A673 (cell line): ENCODE results near the gene RTP3. TPM values are rescaled to one million over a fixed set of nuclear protein-coding genes. Genes with fewer than 3 reads are reported as not detected.

Experiments used
- BruUV-seq: library from RNA; stranded (reverse); fragments of 400-500 nt; replicated peaks from 2 replicates; lab custom pipeline; 2021; lab: Mats Ljungman, UMichigan
- CTCF ChIA-PET: fragments of 300-600 bp; sonication (Branson Sonifier 250); formaldehyde crosslinking; loops from one replicate; lab custom pipeline; 2022; ENCODE audit warnings: antibody characterized with exemption; lab: Charles Lee
- POLR2A ChIA-PET: fragments of 300-600 bp; sonication (Branson Sonifier 250); formaldehyde crosslinking; loops from one replicate; lab custom pipeline; 2022; ENCODE audit warnings: antibody characterized with exemption; ENCODE audit not compliant: low non-redundant PET; lab: Charles Lee
- DNase-seq: peaks from one replicate; pipeline ENCODE4 v3.0.0-alpha.2; 2015; ENCODE audit warnings: low spot score
- H3K27ac ChIP-seq: fragments of 200-600 bp; sonication (generic); 2 replicates; pipeline ENCODE4 v1.5.1; 2016; ENCODE audit warnings: mixed run types, low read depth, mild to moderate bottlenecking, mixed read lengths, antibody characterized with exemption, low read length; ENCODE audit not compliant: poor library complexity, severe bottlenecking
- H3K27me3 ChIP-seq: fragments of 200-600 bp; sonication (generic); replicated peaks from 2 replicates; pipeline ENCODE4 v1.6.1; 2017; ENCODE audit warnings: mixed run types, low read depth, mild to moderate bottlenecking, mixed read lengths, antibody characterized with exemption, low read length; ENCODE audit not compliant: insufficient read depth, poor library complexity
- H3K36me3 ChIP-seq: fragments of 200-600 bp; sonication (generic); 2 replicates; pipeline ENCODE4 v1.6.1; 2016; ENCODE audit warnings: mixed run types, mild to moderate bottlenecking, mixed read lengths, antibody characterized with exemption, low read length; ENCODE audit not compliant: insufficient read depth, poor library complexity, severe bottlenecking
- H3K4me1 ChIP-seq: fragments of 200-600 bp; sonication (generic); 2 replicates; pipeline ENCODE4 v1.6.1; 2017; ENCODE audit warnings: mixed run types, mild to moderate bottlenecking, mixed read lengths, antibody characterized with exemption, low read length; ENCODE audit not compliant: insufficient read depth, poor library complexity, severe bottlenecking
- H3K4me3 ChIP-seq: fragments of 200-600 bp; sonication (generic); 2 replicates; pipeline ENCODE4 v1.5.1; 2016; ENCODE audit warnings: low read depth, mixed run types, mild to moderate bottlenecking, mixed read lengths, low read length; ENCODE audit not compliant: poor library complexity, severe bottlenecking
- H3K9me3 ChIP-seq: fragments of 200-600 bp; sonication (generic); 2 replicates; pipeline ENCODE4 v1.6.1; 2016; ENCODE audit warnings: mixed run types, low read depth, mild to moderate bottlenecking, mixed read lengths, antibody characterized with exemption, low read length; ENCODE audit not compliant: poor library complexity, severe bottlenecking
- EZH2 ChIP-seq: fragments of 200-600 bp; sonication (generic); IDR thresholded peaks from 2 replicates; pipeline ENCODE4 v1.6.1; 2017; ENCODE audit warnings: borderline replicate concordance, low read depth, mild to moderate bottlenecking, mixed read lengths, antibody characterized with exemption, low read length; ENCODE audit not compliant: poor library complexity, severe bottlenecking
- intact Hi-C: fragments of 100-400 bp; cut with micrococcal nuclease; formaldehyde crosslinking; loops from one replicate; pipeline ENCODE4 v1.10.0; 2022; ENCODE audit not compliant: unreplicated experiment
- total RNA-seq: library from RNA; stranded (reverse); gene quantifications from 2 replicates; pipeline ENCODE4 v1.2.3, GENCODE V29; 2021
- TF ChIP-seq, protein P1 (sequence below): fragments of 300-800, 200-600 bp; sonication (generic); conservative IDR thresholded peaks from 2 replicates; pipeline ENCODE4 v1.5.1; 2017; ENCODE audit warnings: low read depth, mild to moderate bottlenecking, antibody characterized with exemption, low read length, moderate library complexity, mixed read lengths

RTP3 gene
- total RNA-seq, 1 experiment from 2014 or later: not detected

DNA sequence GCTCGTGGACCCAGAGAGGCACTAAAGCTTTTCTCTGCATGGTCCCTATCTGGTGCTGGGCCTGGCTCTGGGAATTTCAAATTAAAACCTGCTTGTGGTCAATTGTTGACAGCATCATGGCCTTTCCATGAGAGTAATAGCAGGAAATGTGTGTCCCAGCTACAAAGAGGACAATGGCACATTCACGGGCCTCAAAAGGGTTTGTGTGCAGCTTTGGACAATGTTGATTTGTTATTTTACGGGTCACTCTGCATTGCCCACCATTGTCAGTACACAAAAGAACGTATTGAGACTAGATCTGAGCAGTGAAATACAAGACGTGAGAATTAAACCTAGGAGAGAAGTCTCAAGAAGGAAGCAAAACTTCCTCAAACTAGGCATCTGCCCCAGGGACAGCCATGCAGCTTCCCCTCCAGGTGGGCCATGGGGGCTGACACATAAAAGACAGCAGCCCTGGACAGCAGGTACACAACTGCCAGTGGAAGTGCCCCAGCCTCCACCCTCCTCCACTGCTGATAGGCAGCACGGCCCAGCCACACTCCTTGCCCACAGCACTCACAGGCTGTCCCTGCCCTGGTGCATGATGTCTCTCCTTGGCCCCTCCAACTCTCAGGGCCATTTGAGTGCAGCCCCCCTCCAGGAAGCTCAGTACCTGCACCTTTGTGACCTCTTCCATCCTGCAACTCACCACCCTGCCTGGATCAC is 17.1 kb upstream of the RTP3 start:
- H3K4me1 ChIP-seq: no peaks in the 10 kb centered on the region
- TF ChIP-seq, protein P1, sequence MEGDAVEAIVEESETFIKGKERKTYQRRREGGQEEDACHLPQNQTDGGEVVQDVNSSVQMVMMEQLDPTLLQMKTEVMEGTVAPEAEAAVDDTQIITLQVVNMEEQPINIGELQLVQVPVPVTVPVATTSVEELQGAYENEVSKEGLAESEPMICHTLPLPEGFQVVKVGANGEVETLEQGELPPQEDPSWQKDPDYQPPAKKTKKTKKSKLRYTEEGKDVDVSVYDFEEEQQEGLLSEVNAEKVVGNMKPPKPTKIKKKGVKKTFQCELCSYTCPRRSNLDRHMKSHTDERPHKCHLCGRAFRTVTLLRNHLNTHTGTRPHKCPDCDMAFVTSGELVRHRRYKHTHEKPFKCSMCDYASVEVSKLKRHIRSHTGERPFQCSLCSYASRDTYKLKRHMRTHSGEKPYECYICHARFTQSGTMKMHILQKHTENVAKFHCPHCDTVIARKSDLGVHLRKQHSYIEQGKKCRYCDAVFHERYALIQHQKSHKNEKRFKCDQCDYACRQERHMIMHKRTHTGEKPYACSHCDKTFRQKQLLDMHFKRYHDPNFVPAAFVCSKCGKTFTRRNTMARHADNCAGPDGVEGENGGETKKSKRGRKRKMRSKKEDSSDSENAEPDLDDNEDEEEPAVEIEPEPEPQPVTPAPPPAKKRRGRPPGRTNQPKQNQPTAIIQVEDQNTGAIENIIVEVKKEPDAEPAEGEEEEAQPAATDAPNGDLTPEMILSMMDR: no peak
- no peak for TF ChIP-seq EZH2
- no peak for DNase-seq
- H3K36me3 ChIP-seq: no peaks in the 10 kb centered on the region
- CTCF ChIA-PET: no interaction called here
- no peaks in the 10 kb centered on the region for H3K9me3 ChIP-seq
- POLR2A ChIA-PET: no interaction called here
- H3K27me3 ChIP-seq: no peaks in the 10 kb centered on the region
- BruUV-seq: no TSS peak
- intact Hi-C loops: no loop called here
- no peak overlapping the region for H3K27ac ChIP-seq
- H3K4me3 ChIP-seq: no peak overlapping the region

DNA sequence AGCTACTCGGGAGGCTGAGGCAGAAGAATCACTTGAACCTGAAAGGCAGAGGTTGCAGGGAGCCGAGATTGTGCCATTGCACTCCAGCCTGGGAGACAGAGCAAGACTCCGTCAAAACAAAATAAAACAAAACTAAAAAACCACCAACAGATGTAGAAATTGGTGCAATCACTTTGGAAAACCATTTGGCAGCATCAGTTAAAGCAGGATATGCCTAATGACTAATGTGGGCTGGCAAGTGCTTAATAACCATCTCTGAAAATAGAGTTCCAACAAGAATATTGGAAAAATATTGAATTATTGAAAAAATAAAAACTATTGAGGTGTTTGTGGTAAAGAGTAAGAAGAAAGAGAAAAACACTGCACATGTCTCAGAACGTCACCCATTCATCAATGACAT is 16.1 kb upstream of the RTP3 start:
- Histone ChIP-seq H3K4me3 (no peak overlapping the region), H3K36me3 (no peaks in the 10 kb centered on the region), H3K27me3 (no peaks in the 10 kb centered on the region), H3K27ac (no peak overlapping the region), H3K4me1 (no peaks in the 10 kb centered on the region), H3K9me3 (no peaks in the 10 kb centered on the region)
- no peak for DNase-seq
- ChIA-PET POLR2A (no interaction called here), CTCF (no interaction called here)
- TF ChIP-seq, protein P1: no peak
- TF ChIP-seq EZH2: no peak
- intact Hi-C loops: no loop called here
- BruUV-seq: no TSS peak

DNA sequence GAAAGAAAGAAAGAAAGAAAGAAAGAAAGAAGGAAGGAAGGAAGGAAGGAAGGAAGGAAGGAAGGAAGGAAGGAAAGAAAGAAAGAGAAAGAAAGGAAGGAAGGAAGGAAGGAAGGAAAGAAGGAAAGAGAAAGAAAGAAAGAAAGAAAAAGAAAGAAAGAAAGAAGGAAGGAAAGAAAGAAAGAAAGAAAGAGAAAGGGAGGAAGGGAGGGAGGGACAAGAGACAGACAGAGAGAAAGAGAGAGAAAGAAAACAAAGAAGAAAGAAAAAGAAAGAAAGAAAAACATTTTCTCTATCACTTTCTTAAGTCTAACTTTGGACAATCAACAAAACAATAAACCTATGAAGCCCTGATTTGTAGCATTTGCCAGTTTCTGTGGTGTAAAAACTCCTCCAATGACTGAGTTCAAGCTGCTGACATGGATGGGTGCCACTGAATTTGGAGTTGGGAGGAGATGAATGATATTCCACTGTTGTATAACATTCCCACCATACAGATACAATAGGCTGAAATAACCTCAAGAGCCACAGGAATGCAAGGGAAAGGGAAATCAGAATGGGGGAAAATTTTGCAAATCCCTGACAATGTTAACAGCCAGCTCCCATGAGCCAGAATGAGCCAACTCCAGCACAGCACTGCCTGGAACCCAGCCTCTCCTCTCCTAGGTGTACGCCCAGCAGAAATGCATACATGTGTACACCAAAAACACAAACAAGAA is 15.0 kb upstream of the RTP3 start:
- DNase-seq: no peak
- H3K27ac ChIP-seq: no peak overlapping the region
- H3K4me1 ChIP-seq: no peaks in the 10 kb centered on the region
- TF ChIP-seq EZH2: no peak
- TF ChIP-seq, protein P1: no peak
- ChIA-PET POLR2A (no interaction called here), CTCF (no interaction called here)
- no peak overlapping the region for H3K4me3 ChIP-seq
- intact Hi-C loops: no loop called here
- H3K9me3 ChIP-seq: no peaks in the 10 kb centered on the region
- BruUV-seq: no TSS peak
- H3K36me3 ChIP-seq: no peaks in the 10 kb centered on the region
- H3K27me3 ChIP-seq: no peaks in the 10 kb centered on the region
